Measurements from ENCODE around the gene KDM4B.

KDM4B gene

GRCh38 chr19:5136073-5136855, 167.4 kb downstream of the KDM4B start:
- no peak for DNase-seq
- in situ Hi-C loops (cut with MboI; ENCODE audit: low pct_unique_long_range_greater_than_20kb, low sequenced_read_pairs): no loop called here

DNA sequence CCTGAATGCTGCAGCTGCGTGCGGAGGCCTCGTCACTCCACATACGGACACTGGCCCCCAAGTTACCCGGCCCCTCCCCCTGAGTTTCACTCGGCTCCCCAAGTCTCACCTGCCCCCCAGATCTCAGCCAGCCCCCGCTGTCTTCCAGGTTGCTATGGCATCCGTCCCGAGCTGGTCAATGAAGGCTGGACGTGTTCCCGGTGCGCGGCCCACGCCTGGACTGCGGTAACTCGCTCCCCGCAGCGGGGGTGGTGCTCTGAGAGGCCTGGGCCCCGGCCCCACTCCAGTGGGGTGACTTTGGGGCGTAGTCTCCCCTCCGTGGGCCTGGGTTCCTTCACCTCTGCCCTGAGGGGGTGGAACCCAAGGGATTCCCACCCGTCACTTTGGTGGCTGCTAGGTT, 168.2 kb downstream of the KDM4B start:
- DNase-seq: no peak
- in situ Hi-C loops (cut with MboI; ENCODE audit: low pct_unique_long_range_greater_than_20kb, low sequenced_read_pairs): no loop called here

DNA sequence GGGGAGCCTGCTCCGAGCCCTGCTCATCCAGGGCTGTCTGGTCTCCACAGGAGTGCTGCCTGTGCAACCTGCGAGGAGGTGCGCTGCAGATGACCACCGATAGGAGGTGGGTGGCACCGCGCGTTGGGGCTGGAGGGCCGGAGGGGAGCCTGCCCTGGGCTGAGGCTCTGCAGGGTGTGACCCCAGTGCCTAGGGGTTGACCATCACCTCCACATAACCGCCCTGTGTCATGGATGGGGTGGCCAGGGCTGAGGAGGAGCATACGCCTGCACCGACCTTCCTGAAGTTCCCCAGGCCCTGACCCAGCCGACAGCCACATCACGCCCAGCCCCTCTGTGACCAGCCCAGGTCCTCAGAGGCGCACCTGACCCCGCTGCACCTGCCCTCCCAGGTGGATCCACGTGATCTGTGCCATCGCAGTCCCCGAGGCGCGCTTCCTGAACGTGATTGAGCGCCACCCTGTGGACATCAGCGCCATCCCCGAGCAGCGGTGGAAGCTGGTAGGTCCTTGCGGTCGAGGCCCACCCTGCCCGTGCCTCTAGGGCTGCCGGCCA, 168.7 kb downstream of the KDM4B start:
- DNase-seq: no peak
- in situ Hi-C loops (cut with MboI; ENCODE audit: low pct_unique_long_range_greater_than_20kb, low sequenced_read_pairs): no loop called here

GRCh38 chr19:5138606-5139582, 170.0 kb downstream of the KDM4B start:
- peak; percentile 98 for DNase-seq
- in situ Hi-C loops (cut with MboI; ENCODE audit: low pct_unique_long_range_greater_than_20kb, low sequenced_read_pairs): no loop called here

GRCh38 chr19:5139583-5140325, 170.8 kb downstream of the KDM4B start:
- no peak for DNase-seq
- in situ Hi-C loops (cut with MboI; ENCODE audit: low pct_unique_long_range_greater_than_20kb, low sequenced_read_pairs): no loop called here

- DNase-seq: no peak
- in situ Hi-C loops (cut with MboI; ENCODE audit: low pct_unique_long_range_greater_than_20kb, low sequenced_read_pairs): no loop called here
Observed at GRCh38 chr19:5141129-5141849, 172.4 kb downstream of the KDM4B start.

GRCh38 chr19:5141850-5142724, 173.2 kb downstream of the KDM4B start:
- DNase-seq: no peak
- in situ Hi-C loops (cut with MboI; ENCODE audit: low pct_unique_long_range_greater_than_20kb, low sequenced_read_pairs): no loop called here

DNA sequence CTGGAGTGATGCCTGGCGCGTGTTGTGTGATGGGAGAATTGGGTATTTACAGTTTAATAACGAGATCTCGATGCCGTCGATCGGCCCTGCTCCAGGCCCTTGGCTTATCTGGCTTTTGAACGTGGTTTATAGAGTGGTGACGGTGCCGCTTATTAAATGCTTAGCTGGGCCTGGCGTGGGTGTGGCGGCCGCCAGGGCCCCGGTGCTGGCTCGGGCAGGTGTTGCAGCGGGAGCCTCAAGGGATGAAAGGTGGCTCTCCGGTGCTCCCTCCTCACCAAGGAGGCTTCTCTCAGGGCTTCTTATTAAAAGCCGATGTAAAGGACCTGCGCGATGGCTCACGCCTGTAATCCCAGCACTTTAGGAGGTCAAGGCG, 173.8 kb downstream of the KDM4B start:
- in situ Hi-C loops (cut with MboI; ENCODE audit: low pct_unique_long_range_greater_than_20kb, low sequenced_read_pairs): no loop called here
- DNase-seq: no peak

- in situ Hi-C loops (cut with MboI; ENCODE audit: low pct_unique_long_range_greater_than_20kb, low sequenced_read_pairs): no loop called here
- no peak for DNase-seq
Observed at GRCh38 chr19:5143471-5144411, 174.8 kb downstream of the KDM4B start.

DNA sequence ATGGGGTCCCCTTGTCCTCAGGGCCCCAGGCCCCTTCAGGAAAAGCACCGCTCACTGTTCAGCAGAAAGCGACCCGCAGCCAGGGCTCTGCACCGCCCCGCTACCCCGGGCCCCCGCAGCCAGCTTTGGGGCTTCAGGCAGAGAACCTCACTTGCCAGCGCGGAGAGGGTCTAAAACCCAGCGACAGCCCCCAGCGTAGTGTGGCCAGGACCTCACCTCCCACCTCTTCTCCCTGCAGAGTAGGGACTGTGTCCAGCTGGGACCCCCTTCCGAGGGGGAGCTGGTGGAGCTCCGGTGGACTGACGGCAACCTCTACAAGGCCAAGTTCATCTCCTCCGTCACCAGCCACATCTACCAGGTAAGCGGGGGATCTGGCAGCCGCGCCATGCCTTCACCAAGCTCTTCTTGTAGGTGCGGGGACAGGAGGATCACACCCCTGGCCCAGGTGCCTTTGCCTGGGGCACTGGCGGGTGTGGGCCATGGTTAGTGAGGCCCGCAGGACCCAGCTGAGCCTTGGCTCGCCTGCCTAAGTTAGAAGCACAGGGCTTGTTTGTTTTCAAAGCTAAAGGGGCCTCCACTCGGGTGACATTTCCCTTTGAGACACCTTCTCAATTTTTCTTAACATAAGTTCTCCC, 175.7 kb downstream of the KDM4B start:
- DNase-seq: no peak
- in situ Hi-C loops (cut with MboI; ENCODE audit: low pct_unique_long_range_greater_than_20kb, low sequenced_read_pairs): no loop called here

DNA sequence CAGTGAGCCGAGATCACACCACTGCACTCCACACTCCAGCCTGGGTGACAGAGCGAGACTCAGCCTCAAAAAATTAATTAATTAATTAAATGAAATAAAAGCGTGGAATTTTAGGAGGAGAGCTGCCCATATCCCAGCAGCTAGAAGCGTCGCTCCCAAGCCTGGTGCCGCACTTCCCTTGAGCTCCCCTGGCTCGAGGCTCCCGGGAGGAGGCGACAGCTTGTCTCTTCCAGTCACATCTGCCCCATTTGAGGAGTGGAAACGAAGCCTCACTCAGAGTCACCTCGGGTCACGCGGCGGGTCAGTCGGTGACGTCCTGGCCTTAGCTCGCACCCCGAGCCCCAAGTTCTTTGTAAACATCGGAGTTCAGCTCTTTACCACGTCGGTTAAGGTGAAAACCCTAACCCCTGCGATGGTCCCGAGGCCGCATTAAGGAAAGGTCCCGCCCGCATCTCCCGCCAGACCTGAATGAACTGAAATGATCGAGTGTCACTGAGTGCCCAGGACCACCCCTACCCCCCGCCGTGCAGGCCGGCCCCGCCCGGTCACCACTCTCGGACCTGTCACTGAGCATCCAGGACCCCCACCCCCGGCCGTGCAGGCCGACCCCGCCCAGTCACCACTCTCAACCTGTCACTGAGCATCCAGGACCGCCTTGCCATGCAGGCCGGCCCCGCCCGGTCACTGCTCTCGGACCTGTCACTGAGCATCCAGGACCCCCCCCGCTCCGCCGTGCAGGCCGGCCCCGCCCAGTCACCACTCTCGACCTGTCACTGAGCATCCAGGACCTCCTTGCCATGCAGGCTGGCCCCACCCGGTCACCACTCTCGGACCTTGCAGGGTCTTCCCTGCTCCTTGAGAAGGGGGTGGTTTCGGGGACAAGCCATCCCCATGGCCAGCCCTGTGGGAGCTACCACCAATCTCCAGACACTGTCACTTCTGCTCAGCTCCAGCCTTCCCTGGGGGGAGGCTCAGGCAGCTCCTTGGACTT, 176.9 kb downstream of the KDM4B start:
- in situ Hi-C loops (cut with MboI; ENCODE audit: low pct_unique_long_range_greater_than_20kb, low sequenced_read_pairs): no loop called here
- DNase-seq: no peak

- in situ Hi-C loops (cut with MboI; ENCODE audit: low pct_unique_long_range_greater_than_20kb, low sequenced_read_pairs): no loop called here
Observed at GRCh38 chr19:5147074-5147977, 178.4 kb downstream of the KDM4B start.

GRCh38 chr19:5147978-5148793, 179.3 kb downstream of the KDM4B start:
- in situ Hi-C loops (cut with MboI; ENCODE audit: low pct_unique_long_range_greater_than_20kb, low sequenced_read_pairs): no loop called here
- no peak for DNase-seq

More at GRCh38 chr19:5147074-5147977, 178.4 kb downstream of the KDM4B start:
- DNase-seq: no peak
